Transverse colon (tissue), 4 donors: Measurements from ENCODE around the gene ASTL. TPM values are rescaled to one million over a fixed set of nuclear protein-coding genes. Genes with fewer than 3 reads are reported as not detected.

Experiments used
- DNase-seq: peaks from one replicate; pipeline ENCODE4 v3.0.0-alpha.2; 2019
- H3K27ac ChIP-seq, 4 donors: fragments of 200-600 bp; sonication (generic); 2 replicates each; pipeline ENCODE4 v1.5.1; 2016 to 2018; ENCODE audit warnings: inconsistent platforms in 4 of 4
- H3K27me3 ChIP-seq: fragments of 200-600 bp; sonication (generic); 2 replicates; pipeline ENCODE4 v1.5.1; 2017; ENCODE audit warnings: inconsistent platforms
- H3K36me3 ChIP-seq, 4 donors: fragments of 200-600 bp; sonication (generic); 2 replicates each; pipeline ENCODE4 v1.5.1; 2017 to 2019; ENCODE audit warnings: inconsistent platforms in 4 of 4
- H3K4me1 ChIP-seq, 4 donors: fragments of 200-600 bp; sonication (generic); 2 replicates each; pipeline ENCODE4 v1.5.1; 2017 to 2020; ENCODE audit warnings: inconsistent platforms in 4 of 4
- H3K4me3 ChIP-seq, 4 donors: fragments of 200-600 bp; sonication (generic); 1 replicate in 1 of 4; 2 replicates in 3 of 4; pipeline versions ENCODE4 v1.5.1 to v1.6.1; 2017 to 2019; ENCODE audit warnings: inconsistent platforms in 4 of 4
- H3K9me3 ChIP-seq, 2 donors: fragments of 200-600 bp; sonication (generic); 2 replicates each; pipeline ENCODE4 v1.5.1; 2017 to 2019; ENCODE audit warnings: inconsistent platforms in 2 of 2
- EP300 ChIP-seq: sonication (generic); formaldehyde crosslinking; IDR thresholded peaks from one replicate; pipeline ENCODE4 v1.6.1; 2017; ENCODE audit warnings: antibody characterized with exemption, low read depth
- POLR2A ChIP-seq: fragments of 450-650 bp; IDR thresholded peaks from one replicate; pipeline ENCODE4 v1.6.1; 2016; ENCODE audit warnings: antibody characterized with exemption, mild to moderate bottlenecking, moderate library complexity
- POLR2AphosphoS5 ChIP-seq, 3 donors: sonication (generic); formaldehyde crosslinking; IDR thresholded peaks; one replicate each; pipeline ENCODE4 v1.6.1; 2016; ENCODE audit warnings: antibody characterized with exemption in 3 of 3
- WGBS, 2 donors: methylation state at CpG; one replicate each; pipeline ENCODE4 v1.1.5; 2018; ENCODE audit warnings: low coverage in 1 of 2; 5-methylcytosine and 5-hydroxymethylcytosine counted together
- in situ Hi-C, 4 donors: fragments of 200-750 bp; cut with MboI; loops; one replicate each; pipeline versions ENCODE4 v1.15.0 to v1.15.1; 2017; ENCODE audit warnings: low sequenced_read_pairs in 3 of 4, low pct_ligation_motif_present in 1 of 4, low pct_unique_long_range_greater_than_20kb in 1 of 4
- intact Hi-C: fragments of 100-400 bp; cut with DNase I; formaldehyde crosslinking; loops from one replicate; pipeline ENCODE4 v1.15.1; 2023; ENCODE audit warnings: low total_unique reads
- total RNA-seq, 4 donors: library from RNA; depleted of rRNA; stranded (reverse); fragments of >200 nt; gene quantifications; one replicate each; pipeline ENCODE4 v1.1.0, GENCODE V29; 2016
- TF ChIP-seq, protein P1 (sequence below), 5 experiments: fragments of 200-600 bp in 3 of 5; fragments of 450-650 bp in 2 of 5; sonication (generic) in 3 of 5; IDR thresholded peaks; 1 replicate in 2 of 5; 2 replicates in 3 of 5; pipeline ENCODE4 v1.5.1; 2016 to 2017; ENCODE audit warnings: antibody characterized with exemption in 5 of 5, inconsistent platforms in 3 of 5, mild to moderate bottlenecking in 2 of 5, moderate library complexity in 1 of 5

Gene ASTL
- total RNA-seq, 4 donors from 2014 or later, result 0.95 TPM; not detected in 3

DNA sequence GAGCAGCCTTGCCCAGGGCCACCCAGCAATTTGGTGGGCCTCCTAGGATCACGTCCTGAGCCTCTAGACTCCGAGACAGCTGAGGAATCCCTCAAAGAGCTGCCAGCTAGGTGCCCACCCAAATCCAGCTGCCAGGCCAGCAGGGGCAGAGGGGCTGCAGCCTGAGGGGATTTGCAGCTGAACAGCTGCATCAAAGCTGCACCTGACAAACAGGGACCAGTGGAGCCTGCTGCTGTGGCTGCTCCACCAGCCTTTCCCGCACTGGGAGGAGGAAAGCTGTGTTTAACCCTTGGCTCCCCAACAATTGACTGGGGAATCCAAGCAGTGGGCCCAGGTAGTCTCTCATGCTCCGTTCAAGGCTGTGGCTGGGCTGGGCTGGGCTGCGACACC, 30.2 kb downstream of the ASTL start:
- in situ Hi-C loops, result loop anchor here in 3 of 4 donors (25.0 kb wide), 1 partner anchor 96 kb away; no protein-coding TSS in a partner anchor
- DNase-seq, result no peak

DNA sequence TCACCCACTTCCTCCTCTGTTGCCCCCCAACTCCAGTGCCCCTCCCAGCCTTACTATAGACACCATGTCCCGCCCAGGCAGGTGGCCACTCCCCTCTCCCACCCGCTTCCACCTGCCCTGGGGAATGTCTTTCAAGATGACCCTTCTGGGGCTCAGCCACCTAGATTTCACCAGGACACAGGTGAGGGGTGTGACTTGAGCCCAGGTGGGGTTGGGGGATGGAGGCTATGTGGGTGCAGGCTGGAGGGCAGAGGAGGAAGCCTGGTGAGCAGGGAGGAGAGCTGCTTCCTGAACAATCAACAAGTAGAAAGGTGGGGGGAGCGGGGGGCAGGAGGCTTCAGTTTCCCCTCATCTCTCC, 30.6 kb downstream of the ASTL start:
- intact Hi-C loops, result no loop called here
- Histone ChIP-seq H3K4me3 (no peak overlapping the region), H3K9me3 (peaks cover 0 to 9% of the 10 kb centered on the region in 2 donors), H3K27ac (no peak overlapping the region), H3K4me1 (peaks cover 0 to 9% (median 0%) of the 10 kb centered on the region in 4 donors), H3K36me3 (no peaks in the 10 kb centered on the region), H3K27me3 (no peaks in the 10 kb centered on the region)
- no peak for TF ChIP-seq EP300
- no peak for TF ChIP-seq POLR2A
- TF ChIP-seq POLR2AphosphoS5 (IDR thresholded peaks at IDR 0.05), result no peak
- TF ChIP-seq, protein P1, sequence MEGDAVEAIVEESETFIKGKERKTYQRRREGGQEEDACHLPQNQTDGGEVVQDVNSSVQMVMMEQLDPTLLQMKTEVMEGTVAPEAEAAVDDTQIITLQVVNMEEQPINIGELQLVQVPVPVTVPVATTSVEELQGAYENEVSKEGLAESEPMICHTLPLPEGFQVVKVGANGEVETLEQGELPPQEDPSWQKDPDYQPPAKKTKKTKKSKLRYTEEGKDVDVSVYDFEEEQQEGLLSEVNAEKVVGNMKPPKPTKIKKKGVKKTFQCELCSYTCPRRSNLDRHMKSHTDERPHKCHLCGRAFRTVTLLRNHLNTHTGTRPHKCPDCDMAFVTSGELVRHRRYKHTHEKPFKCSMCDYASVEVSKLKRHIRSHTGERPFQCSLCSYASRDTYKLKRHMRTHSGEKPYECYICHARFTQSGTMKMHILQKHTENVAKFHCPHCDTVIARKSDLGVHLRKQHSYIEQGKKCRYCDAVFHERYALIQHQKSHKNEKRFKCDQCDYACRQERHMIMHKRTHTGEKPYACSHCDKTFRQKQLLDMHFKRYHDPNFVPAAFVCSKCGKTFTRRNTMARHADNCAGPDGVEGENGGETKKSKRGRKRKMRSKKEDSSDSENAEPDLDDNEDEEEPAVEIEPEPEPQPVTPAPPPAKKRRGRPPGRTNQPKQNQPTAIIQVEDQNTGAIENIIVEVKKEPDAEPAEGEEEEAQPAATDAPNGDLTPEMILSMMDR (IDR thresholded peaks at IDR 0.05), result no peak
- WGBS, 2 donors, result 62% methylated on average over 3 of the region's 3 CpGs; no CpG with 5 or more reads in 1 of the 2 donors
- DNase-seq, result no peak
- in situ Hi-C loops, result loop anchor here in 3 of 4 donors (25.0 kb wide), 1 partner anchor 95 kb away; no protein-coding TSS in a partner anchor

More for the DNA sequence above, 30.2 kb downstream of the ASTL start:
- Histone ChIP-seq H3K4me1 (peaks cover 0 to 9% (median 0%) of the 10 kb centered on the region in 4 donors), H3K27me3 (no peaks in the 10 kb centered on the region), H3K27ac (no peak overlapping the region), H3K9me3 (peaks cover 0 to 9% of the 10 kb centered on the region in 2 donors), H3K4me3 (no peak overlapping the region), H3K36me3 (no peaks in the 10 kb centered on the region)
- 70% methylated on average over 3 of the region's 5 CpGs; no CpG with 5 or more reads in 1 of the 2 donors for WGBS, 2 donors
- TF ChIP-seq EP300, result no peak
- TF ChIP-seq POLR2A, result no peak
- TF ChIP-seq, protein P1 (IDR thresholded peaks at IDR 0.05), result no peak
- no peak for TF ChIP-seq POLR2AphosphoS5 (IDR thresholded peaks at IDR 0.05)
- intact Hi-C loops, result no loop called here

DNA sequence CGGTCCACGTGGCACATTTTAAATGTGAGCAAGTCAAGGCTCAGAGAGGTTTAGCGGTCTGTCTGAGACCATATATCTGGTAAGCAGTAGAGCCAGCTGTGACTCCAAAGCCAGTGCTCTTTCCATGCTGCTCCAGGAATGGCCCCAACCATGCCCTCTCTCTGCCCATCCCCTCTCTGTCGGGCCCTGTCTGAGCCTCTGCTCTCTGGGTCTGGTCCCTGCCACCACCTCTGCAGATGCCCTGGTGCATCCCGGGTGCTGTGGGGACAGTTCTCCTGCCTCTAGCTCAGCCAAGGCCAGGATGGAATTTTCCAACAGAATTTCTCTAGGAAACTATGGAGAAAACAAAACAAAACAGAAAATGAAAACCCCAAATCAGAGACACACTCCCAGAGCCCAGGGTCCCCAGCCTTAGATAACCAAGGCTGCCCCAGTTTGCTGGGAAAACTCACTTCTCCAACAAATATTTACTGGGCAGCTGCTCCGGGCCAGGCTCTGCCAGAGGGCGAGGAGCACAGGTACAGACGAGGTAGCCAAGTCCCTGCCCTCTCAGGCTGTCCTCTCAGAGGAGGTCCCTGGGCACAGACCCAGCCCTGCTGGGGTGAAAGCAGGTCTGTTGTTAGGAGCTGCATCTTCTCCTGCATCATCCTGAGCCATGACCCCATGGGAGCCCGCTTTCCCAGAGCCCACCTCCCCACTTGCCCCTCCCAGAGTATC, 31.2 kb downstream of the ASTL start:
- TF ChIP-seq, protein P1 (IDR thresholded peaks at IDR 0.05), result no peak
- TF ChIP-seq POLR2A, result no peak
- no peak for TF ChIP-seq POLR2AphosphoS5 (IDR thresholded peaks at IDR 0.05)
- H3K4me1 ChIP-seq, result peaks cover 0 to 9% (median 0%) of the 10 kb centered on the region in 4 donors
- H3K36me3 ChIP-seq, result no peaks in the 10 kb centered on the region
- intact Hi-C loops, result no loop called here
- 64% methylated on average over 9 of the region's 9 CpGs; no CpG with 5 or more reads in 1 of the 2 donors for WGBS, 2 donors
- in situ Hi-C loops, result loop anchor here in 3 of 4 donors (25.0 kb wide), 1 partner anchor 95 kb away; no protein-coding TSS in a partner anchor
- no peak for DNase-seq
- no peaks in the 10 kb centered on the region for H3K27me3 ChIP-seq
- no peak overlapping the region for H3K4me3 ChIP-seq
- H3K27ac ChIP-seq, result no peak overlapping the region
- peaks cover 0 to 9% of the 10 kb centered on the region in 2 donors for H3K9me3 ChIP-seq

DNA sequence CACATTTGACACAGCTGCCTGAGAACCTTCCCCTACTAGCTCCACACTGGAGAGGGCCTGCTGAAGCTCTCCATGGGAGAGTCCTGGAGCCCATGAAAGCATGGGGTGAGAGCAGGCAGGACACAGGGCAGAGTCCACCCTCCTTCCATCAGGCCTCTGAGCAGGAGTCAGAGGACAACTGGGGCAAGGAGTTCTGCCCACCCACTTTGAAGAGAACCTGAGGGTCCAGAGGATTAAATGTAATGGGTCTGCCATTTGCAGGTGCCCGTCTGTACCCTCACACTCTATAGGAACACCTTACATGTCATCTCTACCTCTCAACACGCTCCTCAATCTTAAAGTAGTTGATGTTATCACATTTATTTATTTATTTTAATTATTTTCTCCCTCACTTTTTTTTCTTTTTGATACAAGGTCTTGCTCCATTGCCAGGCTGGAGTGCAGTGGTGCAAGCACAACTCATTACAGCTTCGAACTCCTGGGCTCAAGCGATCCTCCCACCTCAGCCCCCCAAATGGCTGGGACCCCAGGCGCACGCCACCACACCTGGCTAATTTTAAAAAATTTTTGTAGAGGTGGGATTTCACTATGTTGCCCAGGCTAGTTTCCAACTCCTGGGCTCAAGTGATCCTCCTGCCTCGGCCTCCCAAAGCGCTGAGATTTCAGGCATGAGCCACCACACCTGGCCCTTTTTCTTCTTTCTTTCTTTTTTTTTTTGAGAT, 32.1 kb downstream of the ASTL start:
- H3K4me3 ChIP-seq, result no peak overlapping the region
- H3K27ac ChIP-seq, result no peak overlapping the region
- DNase-seq, result no peak
- 83 to 98% methylated on average over 3 to 8 of the region's 8 CpGs for whole genome bisulfite sequencing, 2 donors
- intact Hi-C loops (no loop called here), in situ Hi-C loops (loop anchor here in 3 of 4 donors (25.0 kb wide), 1 partner anchor 94 kb away; no protein-coding TSS in a partner anchor)
- TF ChIP-seq, protein P1 (IDR thresholded peaks at IDR 0.05), result no peak
- TF ChIP-seq POLR2AphosphoS5 (IDR thresholded peaks at IDR 0.05), result no peak
- no peak for TF ChIP-seq POLR2A
- no peak for TF ChIP-seq EP300
- peaks cover 0 to 9% of the 10 kb centered on the region in 2 donors for H3K9me3 ChIP-seq
- peaks cover 0 to 9% (median 0%) of the 10 kb centered on the region in 4 donors for H3K4me1 ChIP-seq
- no peaks in the 10 kb centered on the region for H3K27me3 ChIP-seq
- no peaks in the 10 kb centered on the region for H3K36me3 ChIP-seq
